Measurements from ENCODE around the gene GOLIM4. TPM values are rescaled to one million over a fixed set of nuclear protein-coding genes. Genes with fewer than 3 reads are reported as not detected.

GOLIM4 gene
- total RNA-seq, 2 experiments from 2014 or later: 0.28 to 0.36 TPM

DNA sequence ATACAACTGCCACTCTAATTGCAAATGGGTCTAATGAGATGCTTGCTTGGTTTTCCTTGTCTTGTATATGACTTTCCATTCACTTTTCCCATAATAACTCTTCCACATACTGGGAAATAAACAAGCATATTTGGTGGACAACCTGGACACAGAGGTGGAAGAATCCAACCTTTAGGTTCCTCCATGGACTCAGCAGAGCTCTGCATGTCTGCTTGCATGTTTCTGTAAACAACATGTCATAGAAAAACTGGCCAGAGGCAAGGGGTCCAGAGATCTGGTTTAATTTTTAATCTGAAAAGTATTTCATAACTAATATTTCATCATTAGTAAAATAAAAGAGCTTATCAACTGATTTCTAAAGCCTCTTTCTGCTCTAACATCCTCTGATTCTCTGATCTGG lies 30.2 kb downstream of the GOLIM4 start:
- TF ChIP-seq CTCF (IDR thresholded peaks at IDR 0.05): no peak
- H3K27me3 ChIP-seq (ENCODE audit: control insufficient read depth in 1 of 2, insufficient read depth in 2 of 2, low read length in 2 of 2): no peaks in the 10 kb centered on the region
- Mint-ChIP-seq H3K9me3 (no peaks in the 10 kb centered on the region), H3K4me3 (no peak overlapping the region), H3K36me3 (ENCODE audit: low read depth) (no peaks in the 10 kb centered on the region), H3K27ac (no peak overlapping the region), H3K27me3 (no peaks in the 10 kb centered on the region), H3K4me1 (ENCODE audit: low read depth) (no peaks in the 10 kb centered on the region)
- DNase-seq (no peak), ATAC-seq (ENCODE audit: poor library complexity) (no peak)
- no peak overlapping the region for H3K4me3 ChIP-seq (ENCODE audit: low read length)
- ChIA-PET POLR2A (no interaction called here), CTCF (no interaction called here)
- no peaks in the 10 kb centered on the region for H3K4me1 ChIP-seq (ENCODE audit: insufficient read depth, low read length)
- H3K27ac ChIP-seq (ENCODE audit: low read depth in 1 of 2, low read length in 2 of 2): no peak overlapping the region
- no peaks in the 10 kb centered on the region for H3K36me3 ChIP-seq (ENCODE audit: insufficient read depth, low read length)
- H3K9me3 ChIP-seq (ENCODE audit: control insufficient read depth in 1 of 2, insufficient read depth in 1 of 2, low read length in 2 of 2): no peaks in the 10 kb centered on the region
- intact Hi-C loops (cut with DNase I, micrococcal nuclease): no loop called here

DNA sequence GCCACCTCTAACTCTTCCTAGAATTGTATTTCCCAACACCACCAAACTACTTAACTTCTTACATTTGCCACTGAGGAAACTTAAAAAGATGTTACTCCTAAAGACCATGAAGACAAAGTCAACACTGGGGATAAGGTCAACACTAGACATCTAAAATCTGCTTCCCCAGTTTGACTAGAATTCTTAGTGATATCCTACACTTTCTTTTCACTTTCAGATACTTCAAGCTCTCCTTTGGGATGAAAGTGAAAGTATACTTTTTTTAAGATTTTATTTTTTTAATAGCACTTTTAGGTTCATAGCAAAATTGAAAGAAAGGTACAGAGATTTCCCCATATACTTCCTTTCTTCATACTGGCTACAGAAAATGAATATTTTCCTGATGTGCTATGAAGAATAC lies 32.6 kb downstream of the GOLIM4 start:
- no peak overlapping the region for H3K27ac ChIP-seq (ENCODE audit: low read depth in 1 of 2, low read length in 2 of 2)
- DNase-seq (no peak), ATAC-seq (ENCODE audit: poor library complexity) (no peak)
- no peak overlapping the region for H3K4me3 ChIP-seq (ENCODE audit: low read length)
- intact Hi-C loops (cut with DNase I, micrococcal nuclease): no loop called here
- H3K9me3 ChIP-seq (ENCODE audit: control insufficient read depth in 1 of 2, insufficient read depth in 1 of 2, low read length in 2 of 2): no peaks in the 10 kb centered on the region
- ChIA-PET CTCF (interaction anchor here (1.3 kb wide), 1 partner anchor 10 kb away, joined by 3 read pairs; no protein-coding TSS in a partner anchor), POLR2A (no interaction called here)
- no peaks in the 10 kb centered on the region for H3K36me3 ChIP-seq (ENCODE audit: insufficient read depth, low read length)
- no peaks in the 10 kb centered on the region for H3K4me1 Mint-ChIP-seq (ENCODE audit: low read depth)
- no peaks in the 10 kb centered on the region for H3K9me3 Mint-ChIP-seq
- H3K4me1 ChIP-seq (ENCODE audit: insufficient read depth, low read length): no peaks in the 10 kb centered on the region
- H3K27me3 Mint-ChIP-seq: no peaks in the 10 kb centered on the region
- no peak overlapping the region for H3K27ac Mint-ChIP-seq
- TF ChIP-seq CTCF (IDR thresholded peaks at IDR 0.05): no peak
- no peaks in the 10 kb centered on the region for H3K36me3 Mint-ChIP-seq (ENCODE audit: low read depth)
- no peaks in the 10 kb centered on the region for H3K27me3 ChIP-seq (ENCODE audit: control insufficient read depth in 1 of 2, insufficient read depth in 2 of 2, low read length in 2 of 2)
- no peak overlapping the region for H3K4me3 Mint-ChIP-seq

- no peak for TF ChIP-seq CTCF (IDR thresholded peaks at IDR 0.05)
These were observed 33.0 kb downstream of the GOLIM4 start for GRCh38 chr3:168062679-168063078.

More at GRCh38 chr3:168062679-168063078, 33.0 kb downstream of the GOLIM4 start:
- no peaks in the 10 kb centered on the region for H3K27me3 Mint-ChIP-seq
- no peaks in the 10 kb centered on the region for H3K4me1 ChIP-seq (ENCODE audit: insufficient read depth, low read length)
- CTCF ChIA-PET: interaction anchor here (1.3 kb wide), 1 partner anchor 9 kb away, joined by 3 read pairs; no protein-coding TSS in a partner anchor
- H3K9me3 ChIP-seq (ENCODE audit: control insufficient read depth in 1 of 2, insufficient read depth in 1 of 2, low read length in 2 of 2): no peaks in the 10 kb centered on the region
- no peak overlapping the region for H3K27ac Mint-ChIP-seq
- H3K4me3 Mint-ChIP-seq: no peak overlapping the region
- POLR2A ChIA-PET: no interaction called here
- intact Hi-C loops (cut with DNase I, micrococcal nuclease): no loop called here
- DNase-seq: no peak
- no peaks in the 10 kb centered on the region for H3K9me3 Mint-ChIP-seq
- no peak overlapping the region for H3K27ac ChIP-seq (ENCODE audit: low read depth in 1 of 2, low read length in 2 of 2)
- no peak for ATAC-seq (ENCODE audit: poor library complexity)
- H3K36me3 Mint-ChIP-seq (ENCODE audit: low read depth): no peaks in the 10 kb centered on the region
- H3K36me3 ChIP-seq (ENCODE audit: insufficient read depth, low read length): no peaks in the 10 kb centered on the region
- H3K4me3 ChIP-seq (ENCODE audit: low read length): no peak overlapping the region
- no peaks in the 10 kb centered on the region for H3K27me3 ChIP-seq (ENCODE audit: control insufficient read depth in 1 of 2, insufficient read depth in 2 of 2, low read length in 2 of 2)
- no peaks in the 10 kb centered on the region for H3K4me1 Mint-ChIP-seq (ENCODE audit: low read depth)

Measured in CD4-positive, alpha-beta T cell (primary cell).